Left kidney (tissue), 2 donors: ENCODE measurements around the gene DENND1B. TPM values are rescaled to one million over a fixed set of nuclear protein-coding genes. Genes with fewer than 3 reads are reported as not detected.
"Not testable (repeated sequence)": the region's sequence is repeated elsewhere in the genome, so short reads cannot be mapped to it uniquely, and the experiment has no call there.

ENCODE experiments used
- DNase-seq: peaks from one replicate; pipeline ENCODE4 v3.0.0-alpha.2; 2013
- polyA plus RNA-seq: library from polyadenylated mRNA; unstranded; fragments of 120-200 nt; gene quantifications from one replicate; pipeline ENCODE4 v1.2.1, GENCODE V29; 2013; ENCODE audit not compliant: insufficient read length

DENND1B gene
- polyA plus RNA-seq, 1 donor: 13.2 TPM

GRCh38 chr1:197783510-197783948 is 8.2 kb upstream of the DENND1B start:
- DNase-seq: no peak

DNA sequence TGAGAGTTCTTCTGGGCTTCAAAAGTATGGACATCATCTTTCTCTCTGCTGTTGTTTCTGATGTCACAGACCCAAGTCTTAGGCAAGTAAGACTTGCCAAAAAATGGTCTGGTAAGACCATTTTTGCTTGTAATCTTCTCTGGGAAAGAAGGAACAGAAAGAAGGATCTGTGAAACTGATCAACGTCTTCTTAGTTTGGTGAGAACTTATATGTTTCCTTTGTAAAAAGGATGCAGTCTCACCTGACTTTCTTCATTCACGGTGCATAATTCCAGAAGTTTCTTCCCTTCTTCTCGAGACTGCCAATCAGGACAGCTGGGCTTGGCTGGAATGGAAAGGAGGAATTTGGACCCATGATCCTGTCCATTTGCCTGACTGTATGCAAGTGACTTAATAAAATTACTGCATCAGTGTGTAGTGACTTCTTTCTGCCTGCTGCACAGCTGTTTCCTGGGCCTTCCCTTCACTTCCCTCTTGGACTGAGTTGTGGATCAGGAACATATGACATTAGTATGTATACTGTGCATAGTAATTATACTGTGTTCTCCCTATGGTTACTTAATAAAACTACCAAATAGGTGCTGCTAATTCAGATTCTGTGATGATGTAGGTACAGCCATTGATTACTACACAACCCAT is 7.6 kb upstream of the DENND1B start:
- DNase-seq: no peak

- no peak for DNase-seq
Measured at GRCh38 chr1:197781968-197782721, 6.9 kb upstream of the DENND1B start.

GRCh38 chr1:197779921-197780320 is 4.6 kb upstream of the DENND1B start:
- DNase-seq: no peak

DNA sequence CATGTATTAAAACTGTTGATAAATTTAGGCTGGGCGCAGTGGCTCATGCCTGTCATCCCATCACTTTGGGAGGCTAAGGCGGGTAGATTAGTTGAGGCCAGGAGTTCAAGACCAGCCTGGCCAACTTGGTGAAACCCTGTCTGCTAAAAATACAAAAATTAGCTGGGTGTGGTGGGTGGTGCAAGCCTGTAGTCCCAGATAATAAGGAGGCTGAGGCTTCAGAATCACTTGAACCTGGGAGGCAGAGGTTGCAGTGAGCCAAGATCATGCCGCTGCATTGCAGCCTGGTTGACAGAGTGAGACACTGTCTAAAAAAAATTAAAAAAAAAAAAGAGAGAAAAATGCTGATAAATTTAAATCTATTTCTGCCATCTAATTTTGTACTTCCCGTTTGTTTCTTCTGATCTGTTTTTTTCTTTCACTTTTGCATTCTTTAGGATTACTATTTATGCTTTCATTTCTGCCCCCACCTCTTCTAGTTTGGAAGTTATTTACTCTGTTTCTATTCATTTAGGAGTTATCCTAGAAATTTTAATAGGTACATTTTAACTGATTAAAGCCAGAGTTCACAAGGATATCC is 3.2 kb upstream of the DENND1B start:
- no peak for DNase-seq

DNA sequence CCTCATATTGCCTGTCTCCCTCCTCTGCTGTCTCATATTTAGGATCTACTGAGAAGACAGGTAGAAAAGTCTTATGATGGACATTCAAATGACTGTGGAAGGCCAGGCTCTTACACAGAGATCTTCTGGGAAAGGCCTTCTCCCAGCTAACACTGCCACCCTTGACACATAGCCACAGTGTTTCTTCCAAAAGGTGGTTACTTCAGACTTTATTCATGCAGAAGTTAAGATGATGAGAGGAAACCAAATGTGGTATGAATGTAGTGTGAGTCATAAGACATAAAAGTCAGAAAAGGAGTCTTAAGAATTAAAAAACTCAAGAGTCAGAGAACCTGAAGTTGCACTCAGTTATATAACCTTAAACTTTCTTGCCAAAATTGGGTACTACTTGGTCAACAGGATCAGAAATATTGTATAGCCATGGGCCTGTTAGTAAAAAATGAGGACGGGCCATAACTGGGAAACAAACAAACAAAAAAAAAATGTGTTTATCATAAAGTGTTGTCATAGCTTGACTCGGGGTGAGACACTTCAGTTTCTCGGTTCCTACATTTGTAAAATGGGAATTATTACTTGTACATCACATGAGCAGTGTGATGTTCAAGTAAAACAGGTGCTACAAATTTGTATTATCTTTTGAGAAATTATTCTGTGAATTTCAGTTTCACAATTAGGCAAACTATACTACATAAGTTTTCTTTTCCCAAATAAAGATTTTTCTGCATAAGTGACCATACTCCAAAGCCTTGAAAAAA is 1.2 kb upstream of the DENND1B start:
- DNase-seq: no peak

- DNase-seq: peak; percentile 43
Measured at GRCh38 chr1:197774466-197775281, 606 bp downstream of the DENND1B start.

DNA sequence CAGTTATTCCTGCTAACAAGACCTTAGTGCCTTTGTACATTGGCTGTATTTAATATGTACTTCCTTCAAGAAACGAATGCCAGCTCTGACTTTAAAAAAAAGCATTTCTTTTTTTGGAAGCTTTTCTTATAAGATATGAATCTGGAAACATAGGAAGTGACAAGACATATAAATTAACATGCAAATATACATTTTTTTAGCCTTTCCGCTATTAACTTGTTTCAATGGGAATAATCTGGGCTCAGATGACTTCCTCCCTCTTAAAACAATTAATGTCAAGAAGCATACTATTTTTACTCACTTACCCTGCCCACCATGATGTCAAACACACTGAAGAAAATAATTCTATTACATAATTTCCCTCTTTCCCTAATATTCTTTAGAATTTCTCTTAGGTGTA is 1.4 kb downstream of the DENND1B start:
- no peak for DNase-seq

GRCh38 chr1:197771904-197772556 is 3.2 kb downstream of the DENND1B start:
- DNase-seq: no peak

- no peak for DNase-seq
Measured at GRCh38 chr1:197771386-197771785, 3.9 kb downstream of the DENND1B start.

- DNase-seq: no peak
Measured at GRCh38 chr1:197770243-197770642, 5.0 kb downstream of the DENND1B start.

- DNase-seq: no peak
Measured at GRCh38 chr1:197769287-197769686, 6.0 kb downstream of the DENND1B start.

DNA sequence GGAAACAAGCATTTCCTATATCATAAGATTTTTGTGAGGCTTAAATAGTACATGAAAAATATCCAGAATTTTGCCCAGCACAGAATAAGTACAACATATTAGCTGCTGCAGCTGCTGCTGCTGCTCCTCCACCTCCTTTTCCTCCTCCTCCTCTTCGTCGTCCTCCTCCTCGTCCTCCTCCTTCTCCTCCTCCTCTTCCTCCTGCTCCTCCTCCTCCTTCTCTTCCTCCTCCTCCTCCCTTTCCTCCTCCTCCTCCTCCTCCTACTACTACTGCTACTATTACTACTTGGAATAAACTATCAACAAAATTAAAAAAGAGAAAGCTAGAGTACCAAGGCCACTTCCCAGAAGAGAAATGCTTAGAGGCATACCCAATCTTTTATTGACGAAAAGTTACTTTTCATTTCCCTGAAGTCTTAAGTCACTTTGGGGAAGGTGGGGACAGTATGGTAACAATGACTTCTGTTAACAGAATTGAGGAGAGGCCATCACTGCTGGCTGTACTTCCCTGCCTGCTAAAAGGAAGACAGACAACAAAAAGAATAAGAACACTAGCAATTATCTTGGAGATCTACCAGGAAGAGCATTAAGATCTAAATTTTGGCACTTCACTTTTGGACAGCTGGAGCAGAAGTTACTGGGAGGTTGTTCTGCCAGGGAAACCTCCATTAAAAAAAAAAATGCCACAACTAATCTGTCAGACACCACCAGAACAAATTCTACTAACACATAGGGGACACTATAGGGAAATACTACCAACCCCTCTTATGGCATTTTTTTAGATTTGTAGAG is 7.1 kb downstream of the DENND1B start:
- no peak for DNase-seq

- no peak for DNase-seq
Measured at GRCh38 chr1:197763769-197764168, 11.5 kb downstream of the DENND1B start.

DNA sequence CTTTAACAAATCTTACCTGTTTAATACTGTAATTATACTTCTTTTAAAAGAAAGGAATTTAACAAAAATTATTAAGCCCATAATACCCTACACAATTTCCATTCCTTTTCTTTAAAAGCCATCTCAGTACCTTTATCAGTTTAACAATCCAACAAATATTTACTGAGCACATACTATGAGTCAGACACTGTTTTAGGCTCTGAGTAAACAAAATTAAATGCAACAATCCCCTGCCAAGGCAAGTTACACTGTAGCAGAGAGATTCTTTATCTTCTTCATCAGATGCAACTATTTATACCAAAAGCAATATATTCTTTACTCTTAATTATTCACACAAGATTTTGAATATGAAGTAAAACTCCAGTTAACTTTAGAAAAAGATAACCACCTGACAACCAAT is 12.0 kb downstream of the DENND1B start:
- DNase-seq: no peak

DNA sequence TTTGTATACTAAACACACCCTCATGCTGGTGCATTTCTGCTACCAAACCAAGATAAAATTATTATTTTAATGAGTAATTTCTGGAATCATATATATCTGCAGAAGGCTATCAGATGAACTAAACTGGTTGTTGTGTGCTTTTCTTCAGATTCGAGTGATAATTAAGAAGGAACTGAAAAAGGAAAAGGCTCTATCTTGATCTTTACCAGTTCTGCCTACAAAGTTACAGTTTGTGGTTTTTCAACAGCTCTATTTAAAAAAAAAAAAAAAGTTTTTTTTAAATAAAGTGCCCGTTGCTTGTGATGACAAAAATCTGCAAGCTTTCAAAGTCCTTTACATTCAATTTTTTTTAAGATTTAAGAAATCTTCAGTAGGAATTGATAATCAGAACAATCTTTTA is 13.6 kb downstream of the DENND1B start:
- no peak for DNase-seq

DNA sequence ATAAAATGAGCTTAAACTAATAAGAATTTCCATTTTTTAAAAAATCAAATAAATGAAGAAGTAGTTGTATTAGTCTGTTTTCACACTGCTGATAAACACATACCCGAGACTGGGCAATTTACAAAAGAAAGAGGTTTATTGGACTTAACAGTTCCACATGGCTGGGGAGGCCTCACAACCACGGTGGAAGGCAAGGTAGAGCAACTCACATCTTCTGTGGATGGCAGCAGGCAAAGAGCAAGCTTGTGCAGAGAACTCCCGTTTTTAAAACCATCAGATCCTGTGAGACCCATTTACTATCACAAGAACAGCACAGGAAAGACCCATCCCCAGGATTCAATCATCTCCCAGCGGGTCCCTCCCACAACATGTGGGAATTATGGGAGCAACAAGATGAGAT is 19.7 kb downstream of the DENND1B start:
- DNase-seq: not testable (repeated sequence)

DNA sequence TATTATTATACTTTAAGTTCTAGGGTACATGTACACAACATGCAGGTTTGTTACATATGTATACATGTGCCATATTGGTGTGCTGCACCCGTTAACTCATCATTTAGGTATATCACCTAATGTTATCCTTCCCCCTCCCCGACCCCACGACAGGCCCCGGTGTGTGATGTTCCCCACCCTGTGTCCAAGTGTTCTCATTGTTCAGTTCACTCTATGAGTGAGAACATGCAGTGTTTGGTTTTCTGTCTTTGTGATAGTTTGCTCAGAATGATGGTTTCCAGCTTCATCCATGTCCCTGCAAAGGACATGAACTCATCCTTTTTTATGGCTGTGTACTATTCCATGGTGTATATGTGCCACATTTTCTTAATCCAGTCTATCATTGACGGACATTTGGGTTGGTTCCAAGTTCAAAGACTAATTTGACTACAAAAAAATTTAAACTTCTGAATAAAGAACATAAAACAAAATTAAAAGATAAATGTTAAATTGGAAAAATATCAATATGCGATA is 22.6 kb downstream of the DENND1B start:
- DNase-seq: not testable (repeated sequence)

DNA sequence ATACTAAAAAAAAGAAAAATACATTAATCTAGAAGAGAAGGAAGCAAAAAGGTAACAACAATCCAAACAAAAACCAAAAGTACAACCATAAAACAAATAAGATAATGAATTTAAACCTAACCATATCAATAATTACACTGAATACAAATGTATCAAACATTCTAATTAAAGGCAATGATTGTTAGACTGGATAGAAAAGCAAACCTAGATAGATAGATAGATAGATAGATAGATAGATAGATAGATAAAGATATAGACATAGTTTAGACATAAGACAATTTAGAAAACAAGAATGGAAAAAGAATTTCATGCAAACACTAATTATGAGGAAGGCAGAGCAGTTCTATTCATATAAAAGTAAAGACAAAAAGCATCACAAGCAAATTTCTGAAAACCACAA is 24.9 kb downstream of the DENND1B start:
- DNase-seq: no peak

DNA sequence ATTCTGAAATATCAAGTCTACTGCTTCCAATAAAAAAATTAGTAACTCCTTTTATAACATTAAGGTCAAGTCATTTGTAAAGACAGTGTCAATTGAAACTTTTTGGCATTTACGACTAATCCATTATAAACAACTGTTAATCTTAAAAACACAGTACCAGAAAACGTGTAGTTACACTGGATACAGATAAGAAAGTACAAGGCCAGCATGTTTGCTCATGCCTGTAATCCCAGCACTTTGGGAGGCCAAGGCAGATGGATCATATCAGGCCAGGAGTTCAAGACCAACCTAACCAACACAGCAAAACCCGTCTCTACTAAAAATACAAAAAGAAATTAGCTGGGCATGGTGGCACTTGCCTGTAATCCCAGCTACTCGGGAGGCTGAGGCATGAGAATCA is 29.4 kb downstream of the DENND1B start:
- no peak for DNase-seq
